ENCODE measurements around the gene IFNL2. TPM values are rescaled to one million over a fixed set of nuclear protein-coding genes. Genes with fewer than 3 reads are reported as not detected.
"Not testable (repeated sequence)": the region's sequence is repeated elsewhere in the genome, so short reads cannot be mapped to it uniquely, and the experiment has no call there.

The IFNL2 gene
- total RNA-seq, 1 experiment from 2014 or later: not detected

GRCh38 chr19:39308531-39309304, 40.5 kb downstream of the IFNL2 start:
- in situ Hi-C loops (cut with HindIII; ENCODE audit: low pct_unique_long_range_greater_than_20kb, low sequenced_read_pairs): no loop called here
- DNase-seq (ENCODE audit: low read depth): no peak

GRCh38 chr19:39309305-39309670, 41.1 kb downstream of the IFNL2 start:
- in situ Hi-C loops (cut with HindIII; ENCODE audit: low pct_unique_long_range_greater_than_20kb, low sequenced_read_pairs): not testable (repeated sequence)

GRCh38 chr19:39310558-39311311, 42.5 kb downstream of the IFNL2 start:
- in situ Hi-C loops (cut with HindIII; ENCODE audit: low pct_unique_long_range_greater_than_20kb, low sequenced_read_pairs): no loop called here
- no peak for DNase-seq (ENCODE audit: low read depth)

More at GRCh38 chr19:39309305-39309670, 41.1 kb downstream of the IFNL2 start:
- DNase-seq (ENCODE audit: low read depth): not testable (repeated sequence)

- DNase-seq (ENCODE audit: low read depth): no peak
- in situ Hi-C loops (cut with HindIII; ENCODE audit: low pct_unique_long_range_greater_than_20kb, low sequenced_read_pairs): no loop called here
These were observed 46.0 kb downstream of the IFNL2 start for GRCh38 chr19:39314016-39314728.

GRCh38 chr19:39315933-39316332, 47.7 kb downstream of the IFNL2 start:
- DNase-seq (ENCODE audit: low read depth): no peak
- in situ Hi-C loops (cut with HindIII; ENCODE audit: low pct_unique_long_range_greater_than_20kb, low sequenced_read_pairs): no loop called here

GRCh38 chr19:39316627-39317321, 48.6 kb downstream of the IFNL2 start:
- no peak for DNase-seq (ENCODE audit: low read depth)
- in situ Hi-C loops (cut with HindIII; ENCODE audit: low pct_unique_long_range_greater_than_20kb, low sequenced_read_pairs): no loop called here

GRCh38 chr19:39317476-39317875, 49.3 kb downstream of the IFNL2 start:
- in situ Hi-C loops (cut with HindIII; ENCODE audit: low pct_unique_long_range_greater_than_20kb, low sequenced_read_pairs): no loop called here
- no peak for DNase-seq (ENCODE audit: low read depth)

- no peak for DNase-seq (ENCODE audit: low read depth)
- in situ Hi-C loops (cut with HindIII; ENCODE audit: low pct_unique_long_range_greater_than_20kb, low sequenced_read_pairs): no loop called here
These were observed 49.9 kb downstream of the IFNL2 start for GRCh38 chr19:39318071-39318470.

GRCh38 chr19:39318690-39319089, 50.5 kb downstream of the IFNL2 start:
- in situ Hi-C loops (cut with HindIII; ENCODE audit: low pct_unique_long_range_greater_than_20kb, low sequenced_read_pairs): no loop called here

GRCh38 chr19:39319098-39319891, 51.1 kb downstream of the IFNL2 start:
- in situ Hi-C loops (cut with HindIII; ENCODE audit: low pct_unique_long_range_greater_than_20kb, low sequenced_read_pairs): no loop called here
- DNase-seq (ENCODE audit: low read depth): no peak

More at GRCh38 chr19:39318690-39319089, 50.5 kb downstream of the IFNL2 start:
- DNase-seq (ENCODE audit: low read depth): no peak

Other genes starting within 250 kb of the IFNL2 start
- gene FBXO27, start 235.8 kb upstream of the IFNL2 start, total RNA-seq (2014; rRNA removed; shearing (Covaris generic); ENCODE audit: low replicate concordance): 28.1 and 50.7 TPM in 2 replicates
- not detected in 2 replicates for gene ACP7, start 184.0 kb upstream of the IFNL2 start, total RNA-seq (2014; rRNA removed; shearing (Covaris generic); ENCODE audit: low replicate concordance)
- 23.1 and 28.0 TPM in 2 replicates for gene PAK4, start 142.6 kb upstream of the IFNL2 start, total RNA-seq (2014; rRNA removed; shearing (Covaris generic); ENCODE audit: low replicate concordance)
- gene NCCRP1, start 71.4 kb upstream of the IFNL2 start, total RNA-seq (2014; rRNA removed; shearing (Covaris generic); ENCODE audit: low replicate concordance): not detected in 2 replicates
- not detected in 2 replicates for gene SYCN, start 64.1 kb upstream of the IFNL2 start, total RNA-seq (2014; rRNA removed; shearing (Covaris generic); ENCODE audit: low replicate concordance)
- not detected in 2 replicates for gene IFNL3, start 23.4 kb upstream of the IFNL2 start, total RNA-seq (2014; rRNA removed; shearing (Covaris generic); ENCODE audit: low replicate concordance)
- not detected in 2 replicates for gene IFNL4, start 19.5 kb upstream of the IFNL2 start, total RNA-seq (2014; rRNA removed; shearing (Covaris generic); ENCODE audit: low replicate concordance)
- not detected in 2 replicates for gene IFNL1, start 28.0 kb downstream of the IFNL2 start, total RNA-seq (2014; rRNA removed; shearing (Covaris generic); ENCODE audit: low replicate concordance)
- 0.52 and 2.0 TPM in 2 replicates for gene LRFN1, start 52.5 kb downstream of the IFNL2 start, total RNA-seq (2014; rRNA removed; shearing (Covaris generic); ENCODE audit: low replicate concordance)
- gene GMFG, start 67.6 kb downstream of the IFNL2 start, total RNA-seq (2014; rRNA removed; shearing (Covaris generic); ENCODE audit: low replicate concordance): not detected in 2 replicates
- gene SAMD4B, start 74.0 kb downstream of the IFNL2 start, total RNA-seq (2014; rRNA removed; shearing (Covaris generic); ENCODE audit: low replicate concordance): 39.6 and 63.2 TPM in 2 replicates
- gene PAF1, start 122.7 kb downstream of the IFNL2 start, total RNA-seq (2014; rRNA removed; shearing (Covaris generic); ENCODE audit: low replicate concordance): 77.5 and 79.9 TPM in 2 replicates
- 76.2 and 86.5 TPM in 2 replicates for gene MED29, start 123.0 kb downstream of the IFNL2 start, total RNA-seq (2014; rRNA removed; shearing (Covaris generic); ENCODE audit: low replicate concordance)
- gene ZFP36, start 138.5 kb downstream of the IFNL2 start, total RNA-seq (2014; rRNA removed; shearing (Covaris generic); ENCODE audit: low replicate concordance): 1.4 TPM in 1 of 2 replicates, not detected in the other
- gene PLEKHG2, start 144.3 kb downstream of the IFNL2 start, total RNA-seq (2014; rRNA removed; shearing (Covaris generic); ENCODE audit: low replicate concordance): 5.1 and 34.1 TPM in 2 replicates
- 76.6 and 151 TPM in 2 replicates for gene RPS16, start 167.6 kb downstream of the IFNL2 start, total RNA-seq (2014; rRNA removed; shearing (Covaris generic); ENCODE audit: low replicate concordance)
- 95.5 and 108 TPM in 2 replicates for gene SUPT5H, start 177.2 kb downstream of the IFNL2 start, total RNA-seq (2014; rRNA removed; shearing (Covaris generic); ENCODE audit: low replicate concordance)
- gene TIMM50, start 212.4 kb downstream of the IFNL2 start, total RNA-seq (2014; rRNA removed; shearing (Covaris generic); ENCODE audit: low replicate concordance): 243 and 282 TPM in 2 replicates
- gene DLL3, start 230.6 kb downstream of the IFNL2 start, total RNA-seq (2014; rRNA removed; shearing (Covaris generic); ENCODE audit: low replicate concordance): 5.8 and 11.8 TPM in 2 replicates
- not detected in 2 replicates for gene SELENOV, start 246.7 kb downstream of the IFNL2 start, total RNA-seq (2014; rRNA removed; shearing (Covaris generic); ENCODE audit: low replicate concordance)